ENCODE measurements around the gene ATP10D. TPM values are rescaled to one million over a fixed set of nuclear protein-coding genes. Genes with fewer than 3 reads are reported as not detected.

Gene ATP10D
- 18.2 and 18.5 TPM in 2 replicates for total RNA-seq (2014; rRNA removed; shearing (Covaris generic))
- 12.5 and 15.6 TPM in 2 replicates for polyA plus RNA-seq (2015; cell fraction: cytosol; rRNA removed)
- polyA plus RNA-seq (2015; cell fraction: nucleus; rRNA removed): 16.8 and 23.2 TPM in 2 replicates

GRCh38 chr4:47485047-47485692, at the start of gene ATP10D:
TSS of gene ATP10D (plus strand) at chr4:47485275. CDS start at chr4:47512541, 27,266 bp downstream.
- DNase-seq (ENCODE audit: low read depth, low spot score): peak; percentile 94
- in situ Hi-C loops (cut with HindIII; ENCODE audit: low pct_unique_long_range_greater_than_20kb, low sequenced_read_pairs): no loop called here

- in situ Hi-C loops (cut with HindIII; ENCODE audit: low pct_unique_long_range_greater_than_20kb, low sequenced_read_pairs): no loop called here
- no peak for DNase-seq (ENCODE audit: low read depth, low spot score)
Measured at GRCh38 chr4:47442980-47443379, 42.1 kb upstream of the ATP10D start.

GRCh38 chr4:47444031-47444430, 41.0 kb upstream of the ATP10D start:
- in situ Hi-C loops (cut with HindIII; ENCODE audit: low pct_unique_long_range_greater_than_20kb, low sequenced_read_pairs): no loop called here
- DNase-seq (ENCODE audit: low read depth, low spot score): no peak

GRCh38 chr4:47451657-47452056, 33.4 kb upstream of the ATP10D start:
- in situ Hi-C loops (cut with HindIII; ENCODE audit: low pct_unique_long_range_greater_than_20kb, low sequenced_read_pairs): no loop called here
- DNase-seq (ENCODE audit: low read depth, low spot score): peak; percentile 33

- in situ Hi-C loops (cut with HindIII; ENCODE audit: low pct_unique_long_range_greater_than_20kb, low sequenced_read_pairs): no loop called here
- DNase-seq (ENCODE audit: low read depth, low spot score): peak; percentile 14
Measured at GRCh38 chr4:47462799-47463234, 22.3 kb upstream of the ATP10D start.

- in situ Hi-C loops (cut with HindIII; ENCODE audit: low pct_unique_long_range_greater_than_20kb, low sequenced_read_pairs): no loop called here
- peak; percentile 96 for DNase-seq (ENCODE audit: low read depth, low spot score)
Measured at GRCh38 chr4:47463235-47463956, 21.7 kb upstream of the ATP10D start, which contains the start of gene COMMD8. TSS of gene COMMD8 (minus strand) at chr4:47463702. CDS start at chr4:47463651, 51 bp downstream.

GRCh38 chr4:47465004-47465403, 20.1 kb upstream of the ATP10D start:
- DNase-seq (ENCODE audit: low read depth, low spot score): no peak
- in situ Hi-C loops (cut with HindIII; ENCODE audit: low pct_unique_long_range_greater_than_20kb, low sequenced_read_pairs): no loop called here

GRCh38 chr4:47466056-47466785, 18.9 kb upstream of the ATP10D start:
- in situ Hi-C loops (cut with HindIII; ENCODE audit: low pct_unique_long_range_greater_than_20kb, low sequenced_read_pairs): no loop called here
- no peak for DNase-seq (ENCODE audit: low read depth, low spot score)

- in situ Hi-C loops (cut with HindIII; ENCODE audit: low pct_unique_long_range_greater_than_20kb, low sequenced_read_pairs): no loop called here
- no peak for DNase-seq (ENCODE audit: low read depth, low spot score)
Measured at GRCh38 chr4:47468706-47469365, 16.2 kb upstream of the ATP10D start.

GRCh38 chr4:47469951-47470350, 15.1 kb upstream of the ATP10D start:
- in situ Hi-C loops (cut with HindIII; ENCODE audit: low pct_unique_long_range_greater_than_20kb, low sequenced_read_pairs): no loop called here
- DNase-seq (ENCODE audit: low read depth, low spot score): no peak

- in situ Hi-C loops (cut with HindIII; ENCODE audit: low pct_unique_long_range_greater_than_20kb, low sequenced_read_pairs): no loop called here
- peak; percentile 81 for DNase-seq (ENCODE audit: low read depth, low spot score)
Measured at GRCh38 chr4:47471064-47471463, 14.0 kb upstream of the ATP10D start.

GRCh38 chr4:47471591-47471990, 13.5 kb upstream of the ATP10D start:
- in situ Hi-C loops (cut with HindIII; ENCODE audit: low pct_unique_long_range_greater_than_20kb, low sequenced_read_pairs): no loop called here
- peak; percentile 87 for DNase-seq (ENCODE audit: low read depth, low spot score)

- in situ Hi-C loops (cut with HindIII; ENCODE audit: low pct_unique_long_range_greater_than_20kb, low sequenced_read_pairs): no loop called here
- no peak for DNase-seq (ENCODE audit: low read depth, low spot score)
Measured at GRCh38 chr4:47473141-47473750, 11.8 kb upstream of the ATP10D start.

- DNase-seq (ENCODE audit: low read depth, low spot score): no peak
- in situ Hi-C loops (cut with HindIII; ENCODE audit: low pct_unique_long_range_greater_than_20kb, low sequenced_read_pairs): no loop called here
Measured at GRCh38 chr4:47474799-47475198, 10.3 kb upstream of the ATP10D start.

- in situ Hi-C loops (cut with HindIII; ENCODE audit: low pct_unique_long_range_greater_than_20kb, low sequenced_read_pairs): no loop called here
- no peak for DNase-seq (ENCODE audit: low read depth, low spot score)
Measured at GRCh38 chr4:47475411-47475810, 9.7 kb upstream of the ATP10D start.

GRCh38 chr4:47478804-47479203, 6.3 kb upstream of the ATP10D start:
- in situ Hi-C loops (cut with HindIII; ENCODE audit: low pct_unique_long_range_greater_than_20kb, low sequenced_read_pairs): no loop called here
- no peak for DNase-seq (ENCODE audit: low read depth, low spot score)

- in situ Hi-C loops (cut with HindIII; ENCODE audit: low pct_unique_long_range_greater_than_20kb, low sequenced_read_pairs): no loop called here
- DNase-seq (ENCODE audit: low read depth, low spot score): no peak
Measured at GRCh38 chr4:47482326-47482725, 2.7 kb upstream of the ATP10D start.

Data from SK-MEL-5 (cell line).